ENCODE results near the gene SMIM22. TPM values are rescaled to one million over a fixed set of nuclear protein-coding genes. Genes with fewer than 3 reads are reported as not detected.

Gene SMIM22
- total and polyA plus RNA-seq, 2 donors: 13.4 to 52.2 TPM

DNA sequence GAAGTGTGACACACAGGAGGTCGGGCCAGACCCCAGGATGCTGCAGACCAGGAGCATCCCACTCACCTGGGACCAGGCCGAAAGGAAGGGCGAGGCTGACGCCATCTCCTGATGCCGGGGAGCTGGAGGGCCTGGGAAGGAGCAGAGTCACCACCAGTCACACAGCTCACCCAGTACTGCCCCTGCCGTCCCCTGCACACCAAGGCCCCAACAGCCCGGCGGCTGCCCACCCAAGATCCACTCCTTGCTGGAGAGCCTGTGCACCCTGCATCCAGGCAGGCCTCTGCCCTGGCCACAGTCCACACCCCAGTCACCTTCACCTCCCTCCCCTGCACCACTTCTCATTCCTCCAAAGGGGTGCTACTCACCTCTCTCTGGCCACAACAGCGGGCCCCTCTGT is 33.0 kb upstream of the SMIM22 start:
- Histone ChIP-seq H3K36me3 (ENCODE audit: insufficient read depth) (peaks cover 3% of the 10 kb centered on the region), H3K27ac (ENCODE audit: low read depth) (no peak overlapping the region), H3K4me1 (ENCODE audit: insufficient read depth) (peaks cover 2% of the 10 kb centered on the region), H3K4me3 (ENCODE audit: low read depth, low read length) (no peak overlapping the region)
- DNase-seq (ENCODE audit: extremely low spot score): no peak
- WGBS: 94% methylated on average over 9 of the region's 9 CpGs

DNA sequence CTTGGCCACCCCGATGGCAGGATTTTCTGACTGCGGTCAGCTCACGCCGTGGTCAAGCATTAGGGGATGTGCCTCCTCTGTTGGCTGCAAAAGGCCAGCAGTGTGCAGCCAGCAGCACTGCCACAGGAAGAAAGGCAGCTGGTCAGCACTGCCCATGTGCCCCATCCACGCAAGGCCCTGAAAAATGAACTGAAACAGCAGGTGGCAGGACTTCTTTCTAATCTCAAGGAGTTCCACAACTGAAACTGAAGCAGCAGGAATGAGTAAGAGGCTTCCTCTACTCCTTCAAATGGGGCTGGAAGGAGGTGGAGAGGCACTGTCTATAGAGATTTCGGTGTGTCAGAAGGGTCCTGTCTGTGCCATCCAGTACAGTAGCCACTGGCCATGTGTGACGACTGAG is 31.4 kb upstream of the SMIM22 start:
- Histone ChIP-seq H3K27ac (ENCODE audit: low read depth) (no peak overlapping the region), H3K4me3 (ENCODE audit: low read depth, low read length) (no peak overlapping the region), H3K36me3 (ENCODE audit: insufficient read depth) (peaks cover 3% of the 10 kb centered on the region), H3K4me1 (ENCODE audit: insufficient read depth) (peaks cover 2% of the 10 kb centered on the region)
- WGBS: 90% methylated on average over 7 of the region's 7 CpGs
- DNase-seq (ENCODE audit: extremely low spot score): no peak

DNA sequence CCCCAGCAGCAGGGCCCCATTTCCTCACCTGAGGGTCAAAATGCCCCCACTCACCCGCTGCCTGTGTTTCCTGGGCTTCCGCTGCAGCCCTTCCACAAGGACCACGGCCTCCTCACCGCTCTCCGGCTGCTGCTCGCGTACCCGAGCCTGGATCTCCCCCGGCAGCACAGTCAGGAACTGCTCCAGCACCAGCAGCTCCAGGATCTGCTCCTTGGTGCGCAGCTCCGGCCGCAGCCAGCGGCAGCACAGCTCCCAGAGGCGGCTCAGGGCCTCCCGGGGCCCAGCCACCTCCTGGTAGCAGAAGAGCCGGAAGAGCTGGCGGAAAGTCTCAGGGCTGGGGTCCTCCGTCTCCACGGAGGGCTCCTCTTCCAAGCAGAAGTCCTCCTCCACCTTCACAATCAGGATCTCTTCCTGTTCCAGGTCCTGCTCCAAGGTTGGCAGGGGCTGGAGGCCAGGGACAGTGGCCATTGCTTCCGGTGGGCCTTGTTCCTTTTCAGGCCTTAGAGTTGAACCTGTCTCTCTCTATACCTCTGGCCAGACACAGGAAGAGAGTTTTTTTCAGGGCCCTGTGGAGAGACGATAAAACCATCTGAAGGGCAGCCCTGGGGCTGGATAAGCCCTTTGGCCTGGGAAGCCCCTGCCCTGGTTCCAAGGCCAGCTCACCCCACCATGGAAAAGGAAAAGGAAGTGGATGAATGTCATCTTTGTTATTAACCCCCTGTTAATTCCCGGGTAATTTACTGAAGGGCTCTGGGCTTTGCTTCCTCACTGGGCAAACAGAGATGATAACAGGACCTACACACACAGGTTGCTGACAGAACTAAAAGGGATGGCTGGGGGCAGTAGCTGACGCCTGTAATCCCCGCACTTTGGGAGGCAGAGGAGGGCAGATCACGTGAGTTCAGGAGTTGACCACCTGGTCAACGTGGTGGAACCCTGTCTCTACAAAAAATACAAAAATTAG is 29.4 kb upstream of the SMIM22 start:
- WGBS: 75% methylated on average over 26 of the region's 26 CpGs
- H3K27ac ChIP-seq (ENCODE audit: low read depth): no peak overlapping the region
- peak overlapping the region; percentile 95 for H3K4me3 ChIP-seq (ENCODE audit: low read depth, low read length)
- peaks cover 3% of the 10 kb centered on the region for H3K36me3 ChIP-seq (ENCODE audit: insufficient read depth)
- H3K4me1 ChIP-seq (ENCODE audit: insufficient read depth): peaks cover 2% of the 10 kb centered on the region
- DNase-seq (ENCODE audit: extremely low spot score): no peak

DNA sequence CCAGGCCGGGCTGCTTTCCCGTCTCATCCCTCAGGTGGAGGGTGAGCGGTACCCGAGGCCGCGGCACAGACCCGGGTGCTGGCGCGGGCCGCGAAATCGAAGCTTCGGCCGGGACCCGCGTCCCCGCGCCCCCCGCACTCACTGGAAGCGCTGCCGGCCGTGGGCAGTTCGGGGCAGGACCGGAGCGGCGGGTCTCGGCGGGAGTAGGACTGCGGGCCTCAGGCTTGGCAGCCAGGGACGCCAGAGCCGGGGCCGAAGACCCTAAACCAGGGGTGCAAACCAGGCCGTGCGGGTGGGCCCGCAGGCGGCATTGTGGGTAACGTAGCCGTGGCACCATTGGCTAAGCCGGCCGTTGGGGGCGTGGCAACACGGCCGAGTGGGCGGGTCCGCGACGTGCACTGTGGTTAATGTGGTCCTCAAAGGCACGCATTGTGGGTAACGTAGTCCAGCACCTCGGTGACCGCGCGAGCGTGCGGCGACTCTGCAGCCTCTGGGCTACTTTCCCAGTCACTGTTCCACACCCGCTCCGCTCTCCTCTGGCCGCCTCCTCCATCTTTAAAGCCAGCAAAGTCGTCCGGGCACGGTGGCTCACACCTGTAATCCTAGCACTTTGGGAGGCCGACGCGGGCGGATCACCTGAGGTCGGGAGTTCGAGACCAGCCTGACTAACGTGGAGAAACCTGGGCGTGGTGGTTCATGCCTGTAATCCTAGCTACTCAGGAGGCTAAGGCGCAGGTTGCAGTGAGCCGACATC is 28.1 kb upstream of the SMIM22 start, which contains the start of gene ZNF500:
Gene ZNF500 (minus strand): TSS at position 288 of the 754 bp plus-strand sequence. CDS start 1,184 bp downstream, outside the sequence.
- peaks cover 2% of the 10 kb centered on the region for H3K4me1 ChIP-seq (ENCODE audit: insufficient read depth)
- WGBS: 3% methylated on average over 72 of the region's 72 CpGs

DNA sequence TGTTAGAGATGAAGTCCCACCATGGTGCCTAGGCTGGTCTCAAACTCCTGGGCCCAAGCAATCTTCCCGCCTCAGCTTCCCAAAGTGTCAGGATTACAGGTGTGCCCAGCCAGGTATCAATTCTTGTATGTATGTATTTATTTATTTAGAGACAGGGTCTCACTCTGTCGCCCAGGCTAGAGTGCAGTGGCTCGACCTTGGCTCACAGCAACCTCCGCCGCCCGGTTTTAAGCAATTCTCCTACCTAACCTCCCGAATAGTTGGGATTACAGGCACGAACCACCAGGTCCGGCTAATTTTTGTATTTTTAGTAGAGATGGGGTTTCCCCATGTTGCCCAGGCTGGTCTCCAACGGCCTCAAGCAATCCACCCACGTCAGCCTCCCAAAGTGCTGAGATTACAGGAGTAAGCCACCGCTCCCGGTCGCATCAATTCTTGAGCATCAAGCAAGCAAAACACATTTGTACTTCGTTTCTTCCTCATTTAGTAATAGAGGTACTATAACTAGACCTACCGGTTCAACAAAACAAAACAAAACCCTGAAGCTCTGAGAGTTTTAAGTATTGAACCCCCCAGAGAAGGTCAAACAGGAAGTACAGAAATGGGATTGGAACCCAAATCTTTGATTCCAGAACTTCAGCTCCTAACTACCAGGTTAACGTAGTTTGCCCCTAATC is 27.2 kb upstream of the SMIM22 start:
- Histone ChIP-seq H3K36me3 (ENCODE audit: insufficient read depth) (no peaks in the 10 kb centered on the region), H3K4me3 (ENCODE audit: low read depth, low read length) (peak overlapping the region; percentile 50), H3K27ac (ENCODE audit: low read depth) (peak overlapping the region; percentile 84), H3K4me1 (ENCODE audit: insufficient read depth) (peaks cover 2% of the 10 kb centered on the region)
- 57% methylated on average over 17 of the region's 17 CpGs for WGBS
- no peak for DNase-seq (ENCODE audit: extremely low spot score)

More for the DNA sequence above, 28.1 kb upstream of the SMIM22 start, which contains the start of gene ZNF500:
- Histone ChIP-seq H3K4me3 (ENCODE audit: low read depth, low read length) (peak within 1 kb of the TSS; percentile 95), H3K27ac (ENCODE audit: low read depth) (peak within 1 kb of the TSS; percentile 79), H3K36me3 (ENCODE audit: insufficient read depth) (peaks cover 3% of the 10 kb centered on the region)
- peak; percentile 90 for DNase-seq (ENCODE audit: extremely low spot score)

DNA sequence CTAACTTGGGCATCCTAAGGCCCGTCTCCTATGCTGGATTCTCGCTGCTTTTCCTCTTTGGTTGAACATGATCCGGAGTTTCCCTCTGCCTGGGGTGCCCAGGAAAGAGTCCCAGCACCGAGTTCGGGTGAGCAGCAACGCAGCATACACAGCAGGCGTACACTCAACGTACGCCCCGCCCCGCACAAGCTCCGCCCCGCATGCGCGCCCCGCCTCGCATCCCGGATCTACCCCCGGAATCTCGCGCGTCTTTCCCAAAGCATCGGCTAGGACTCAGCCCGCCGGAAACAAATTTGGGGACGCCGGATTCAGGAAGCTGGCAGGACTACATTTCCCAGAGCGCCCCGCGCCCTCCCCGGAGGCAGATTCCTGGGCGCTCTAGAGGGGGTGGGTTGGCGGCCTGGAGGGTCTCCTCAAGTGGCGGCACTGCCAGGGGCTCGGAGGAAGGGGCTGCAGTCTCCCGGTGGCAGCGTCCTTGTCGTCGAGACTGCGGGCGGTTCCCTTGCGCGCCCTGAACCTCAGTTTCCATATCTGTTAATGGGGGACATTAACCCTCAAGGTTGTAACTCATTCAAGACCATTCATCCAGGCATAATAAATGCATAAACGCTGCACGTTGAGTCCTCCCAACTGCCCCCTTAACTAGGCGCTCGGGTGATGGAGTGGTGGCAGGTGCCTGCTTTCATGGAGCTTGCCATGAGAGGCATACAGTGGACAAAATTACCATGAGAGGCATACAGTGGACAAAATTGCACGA is 26.4 kb upstream of the SMIM22 start:
- Histone ChIP-seq H3K36me3 (ENCODE audit: insufficient read depth) (no peaks in the 10 kb centered on the region), H3K4me1 (ENCODE audit: insufficient read depth) (peaks cover 2% of the 10 kb centered on the region), H3K4me3 (ENCODE audit: low read depth, low read length) (peak overlapping the region; percentile 50), H3K27ac (ENCODE audit: low read depth) (peak overlapping the region; percentile 84)
- DNase-seq (ENCODE audit: extremely low spot score): peak; percentile 92
- WGBS: 3% methylated on average over 48 of the region's 48 CpGs

DNA sequence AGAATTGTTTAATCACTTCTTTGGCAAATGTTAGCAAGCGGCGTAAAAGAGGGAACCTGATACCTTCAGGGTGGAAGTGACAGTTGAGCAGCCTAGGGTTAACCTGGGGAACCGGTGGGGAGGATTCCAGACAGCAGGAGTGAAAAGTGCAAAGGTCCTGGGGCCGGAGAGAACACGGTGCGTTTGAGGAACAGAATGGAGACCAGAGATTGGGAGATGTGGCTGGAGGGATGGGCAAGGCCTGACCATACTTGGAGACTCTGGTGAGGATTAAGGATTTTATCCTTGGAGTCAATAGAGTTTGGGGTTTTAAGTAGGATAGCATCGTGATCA is 25.9 kb upstream of the SMIM22 start:
- Histone ChIP-seq H3K36me3 (ENCODE audit: insufficient read depth) (no peaks in the 10 kb centered on the region), H3K4me3 (ENCODE audit: low read depth, low read length) (no peak overlapping the region), H3K4me1 (ENCODE audit: insufficient read depth) (peaks cover 2% of the 10 kb centered on the region), H3K27ac (ENCODE audit: low read depth) (no peak overlapping the region)
- 53% methylated on average over 7 of the region's 7 CpGs for WGBS
- no peak for DNase-seq (ENCODE audit: extremely low spot score)

DNA sequence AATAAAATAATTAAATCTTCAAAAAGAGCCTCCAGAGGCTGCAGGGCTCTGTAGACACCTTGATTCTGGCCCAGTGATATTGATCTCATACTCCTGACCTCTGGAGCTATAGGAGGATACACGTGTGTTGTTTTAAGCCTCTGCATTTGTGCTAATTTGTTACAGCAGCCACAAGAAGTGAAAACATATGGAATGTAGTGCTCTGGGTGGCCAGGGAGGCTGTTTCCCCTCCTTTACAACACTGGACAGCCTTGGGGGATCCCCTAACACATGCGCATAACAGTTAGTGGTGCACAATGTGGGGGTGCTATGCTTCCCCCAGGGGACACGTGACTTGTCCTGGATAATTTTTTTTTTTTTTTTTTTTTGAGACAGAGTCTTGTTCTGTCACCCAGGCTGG is 23.5 kb upstream of the SMIM22 start:
- Histone ChIP-seq H3K4me3 (ENCODE audit: low read depth, low read length) (no peak overlapping the region), H3K27ac (ENCODE audit: low read depth) (no peak overlapping the region), H3K4me1 (ENCODE audit: insufficient read depth) (no peaks in the 10 kb centered on the region), H3K36me3 (ENCODE audit: insufficient read depth) (no peaks in the 10 kb centered on the region)
- no peak for DNase-seq (ENCODE audit: extremely low spot score)
- WGBS: 55% methylated on average over 3 of the region's 3 CpGs

DNA sequence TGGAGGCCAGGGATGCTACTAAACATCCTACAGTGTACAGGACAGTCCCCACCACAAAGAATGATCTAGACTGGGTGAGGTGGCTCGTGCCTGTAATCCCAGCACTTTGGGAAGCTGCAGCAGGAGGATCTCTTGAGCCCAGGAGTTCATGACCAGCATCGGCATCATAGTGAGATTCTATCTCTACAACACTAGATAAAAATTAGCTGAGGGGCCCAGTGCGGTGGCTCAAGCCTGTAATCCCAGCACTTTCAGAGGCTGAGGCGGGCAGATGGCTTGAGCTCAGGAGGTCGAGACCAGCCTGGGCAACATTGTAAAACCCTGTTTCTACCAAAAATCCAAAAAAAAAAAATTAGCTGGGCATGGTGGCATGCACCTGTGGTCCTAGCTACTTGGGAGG is 22.8 kb upstream of the SMIM22 start:
- Histone ChIP-seq H3K4me1 (ENCODE audit: insufficient read depth) (no peaks in the 10 kb centered on the region), H3K4me3 (ENCODE audit: low read depth, low read length) (no peak overlapping the region), H3K27ac (ENCODE audit: low read depth) (no peak overlapping the region), H3K36me3 (ENCODE audit: insufficient read depth) (no peaks in the 10 kb centered on the region)
- WGBS: 66% methylated on average over 5 of the region's 5 CpGs
- DNase-seq (ENCODE audit: extremely low spot score): no peak

DNA sequence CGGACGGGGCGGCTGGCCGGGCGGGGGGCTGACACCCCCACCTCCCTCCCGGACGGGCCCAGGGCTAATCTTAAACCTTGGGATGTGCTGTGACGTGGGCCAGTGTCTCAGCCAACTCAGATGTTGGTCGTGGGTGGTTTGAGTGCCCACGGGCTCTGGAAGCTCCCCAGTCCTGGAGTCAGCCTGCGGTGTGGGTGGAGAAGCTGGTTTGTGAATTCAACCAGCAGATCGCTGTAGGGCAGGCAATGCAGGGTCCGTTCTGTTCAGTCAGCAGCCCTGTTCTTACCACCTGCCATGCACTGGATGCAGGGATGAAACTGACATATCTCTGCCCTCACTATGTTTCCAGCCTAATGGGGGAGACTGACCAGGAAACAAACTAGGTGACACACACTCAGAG is 20.2 kb upstream of the SMIM22 start:
- Histone ChIP-seq H3K4me1 (ENCODE audit: insufficient read depth) (no peaks in the 10 kb centered on the region), H3K27ac (ENCODE audit: low read depth) (no peak overlapping the region), H3K4me3 (ENCODE audit: low read depth, low read length) (no peak overlapping the region), H3K36me3 (ENCODE audit: insufficient read depth) (no peaks in the 10 kb centered on the region)
- no peak for DNase-seq (ENCODE audit: extremely low spot score)
- 83% methylated on average over 13 of the region's 13 CpGs for WGBS

DNA sequence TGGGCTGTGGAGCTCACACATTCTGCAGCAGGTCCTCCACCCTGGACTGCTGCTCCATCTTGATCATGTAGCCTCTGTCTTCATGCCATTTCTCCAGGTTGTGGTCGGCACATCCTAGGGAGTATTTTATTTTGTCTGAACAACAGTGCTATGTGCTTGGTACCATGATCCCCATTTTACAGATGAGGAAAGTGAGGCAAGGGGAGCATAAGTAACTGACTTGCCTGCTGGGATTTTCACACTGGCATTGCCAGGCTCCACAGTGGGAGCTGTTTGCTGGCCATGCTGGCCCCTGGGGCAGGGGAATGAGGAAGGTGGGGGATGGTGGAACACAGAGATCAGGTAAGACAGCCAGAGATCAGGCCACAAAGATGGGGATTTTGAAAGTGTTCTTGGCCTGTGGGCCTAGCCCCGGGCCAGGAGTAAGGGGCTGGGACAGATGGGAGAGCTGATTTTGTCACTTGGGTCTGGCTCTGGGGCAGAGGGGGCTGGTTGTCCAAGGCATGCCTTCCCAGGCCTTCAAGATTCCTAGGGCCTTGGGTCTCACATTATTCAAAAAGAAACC is 18.9 kb upstream of the SMIM22 start:
- Histone ChIP-seq H3K36me3 (ENCODE audit: insufficient read depth) (no peaks in the 10 kb centered on the region), H3K27ac (ENCODE audit: low read depth) (no peak overlapping the region), H3K4me1 (ENCODE audit: insufficient read depth) (no peaks in the 10 kb centered on the region), H3K4me3 (ENCODE audit: low read depth, low read length) (no peak overlapping the region)
- 96% methylated on average over 2 of the region's 2 CpGs for WGBS
- DNase-seq (ENCODE audit: extremely low spot score): no peak

DNA sequence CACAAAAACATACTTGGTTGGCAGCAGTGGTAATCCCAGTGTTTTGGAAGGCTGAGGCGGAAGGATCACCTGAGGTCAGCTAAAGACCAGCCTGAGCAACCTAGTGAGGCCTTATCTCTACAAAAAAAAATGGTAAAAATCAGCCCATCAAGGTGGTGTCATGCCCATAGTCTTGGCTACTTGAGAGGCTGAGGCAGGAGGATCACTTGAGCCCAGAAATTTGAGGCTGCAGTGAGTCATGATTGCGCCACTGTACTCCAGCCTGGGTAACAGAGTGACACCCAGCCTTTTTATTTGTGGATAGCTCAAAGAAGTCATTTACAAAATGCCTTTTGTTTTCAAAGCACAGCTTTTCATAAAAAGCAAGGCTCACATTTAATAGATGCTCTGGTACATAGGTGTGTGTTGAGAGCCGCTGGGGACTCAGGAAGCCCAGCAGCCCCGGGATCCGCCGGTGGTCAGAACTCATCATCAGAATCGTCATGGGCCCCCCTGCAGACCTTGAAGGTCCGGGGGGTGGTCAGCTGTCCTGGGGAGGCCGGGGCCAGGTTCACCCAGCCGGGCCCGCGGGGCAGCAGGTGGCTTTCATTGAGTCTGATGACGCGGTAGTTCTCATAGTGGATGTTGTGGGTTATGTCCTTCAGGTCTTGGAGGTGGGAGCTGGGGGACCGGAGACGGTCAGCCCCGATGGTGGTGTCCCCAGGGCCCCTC is 17.7 kb upstream of the SMIM22 start:
- 85% methylated on average over 17 of the region's 17 CpGs for WGBS
- Histone ChIP-seq H3K27ac (ENCODE audit: low read depth) (no peak overlapping the region), H3K4me1 (ENCODE audit: insufficient read depth) (no peaks in the 10 kb centered on the region), H3K4me3 (ENCODE audit: low read depth, low read length) (no peak overlapping the region), H3K36me3 (ENCODE audit: insufficient read depth) (no peaks in the 10 kb centered on the region)
- no peak for DNase-seq (ENCODE audit: extremely low spot score)
